ENCODE data around the gene NRDE2. TPM values are rescaled to one million over a fixed set of nuclear protein-coding genes. Genes with fewer than 3 reads are reported as not detected.
A peak's percentile ranks its signal among the peaks of the same experiment; 100 is the strongest.
"Not testable (repeated sequence)": the region's sequence is repeated elsewhere in the genome, so short reads cannot be mapped to it uniquely, and the experiment has no call there.

The NRDE2 gene
- total and polyA plus RNA-seq, 5 experiments from 2014 or later: 5.5 to 36.8 (median 10.2) TPM

DNA sequence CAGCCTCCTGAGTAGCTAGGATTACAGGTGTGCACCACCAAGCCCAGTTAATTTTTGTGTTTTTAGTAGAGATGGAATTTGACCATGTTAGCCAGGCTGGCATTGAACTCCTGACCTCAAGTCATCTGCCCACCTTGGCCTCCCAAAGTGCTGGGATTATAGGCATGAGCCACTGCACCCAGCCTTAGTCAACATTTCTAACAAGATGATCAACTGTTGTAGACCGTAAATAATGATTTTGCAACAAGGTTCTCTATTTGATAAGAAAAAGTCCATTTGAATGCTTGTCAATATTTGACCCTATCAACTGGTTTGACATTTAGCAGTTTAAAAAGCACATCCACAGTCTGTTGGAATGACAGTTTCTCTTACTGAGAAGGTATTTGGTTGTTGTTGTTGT is 25.2 kb upstream of the NRDE2 start:
- Mint-ChIP-seq H3K4me3 (no peak overlapping the region), H3K4me1 (no peaks in the 10 kb centered on the region), H3K9me3 (no peaks in the 10 kb centered on the region), H3K27ac (no peak overlapping the region), H3K27me3 (peaks cover 0 to 23% (median 6%) of the 10 kb centered on the region in 5 donors), H3K36me3 (no peaks in the 10 kb centered on the region)
- no peak for DNase-seq
- POLR2A ChIA-PET: interaction anchor here (0.7 kb wide), 1 partner anchor 391 kb away, joined by 3 read pairs; no protein-coding TSS in a partner anchor
- no peak for ATAC-seq

- H3K27ac Mint-ChIP-seq: peak overlapping the region in 1 of 10 donors; percentile 20
- H3K4me1 Mint-ChIP-seq: no peaks in the 10 kb centered on the region
- ATAC-seq (no peak), DNase-seq (no peak)
- H3K36me3 Mint-ChIP-seq: no peaks in the 10 kb centered on the region
- no peak overlapping the region for H3K4me3 Mint-ChIP-seq
- POLR2A ChIA-PET: no interaction called here
- H3K9me3 Mint-ChIP-seq: no peaks in the 10 kb centered on the region
- H3K27me3 Mint-ChIP-seq: peaks cover 0 to 23% (median 6%) of the 10 kb centered on the region in 5 donors
These were observed 24.1 kb upstream of the NRDE2 start for GRCh38 chr14:90355540-90356518.

DNA sequence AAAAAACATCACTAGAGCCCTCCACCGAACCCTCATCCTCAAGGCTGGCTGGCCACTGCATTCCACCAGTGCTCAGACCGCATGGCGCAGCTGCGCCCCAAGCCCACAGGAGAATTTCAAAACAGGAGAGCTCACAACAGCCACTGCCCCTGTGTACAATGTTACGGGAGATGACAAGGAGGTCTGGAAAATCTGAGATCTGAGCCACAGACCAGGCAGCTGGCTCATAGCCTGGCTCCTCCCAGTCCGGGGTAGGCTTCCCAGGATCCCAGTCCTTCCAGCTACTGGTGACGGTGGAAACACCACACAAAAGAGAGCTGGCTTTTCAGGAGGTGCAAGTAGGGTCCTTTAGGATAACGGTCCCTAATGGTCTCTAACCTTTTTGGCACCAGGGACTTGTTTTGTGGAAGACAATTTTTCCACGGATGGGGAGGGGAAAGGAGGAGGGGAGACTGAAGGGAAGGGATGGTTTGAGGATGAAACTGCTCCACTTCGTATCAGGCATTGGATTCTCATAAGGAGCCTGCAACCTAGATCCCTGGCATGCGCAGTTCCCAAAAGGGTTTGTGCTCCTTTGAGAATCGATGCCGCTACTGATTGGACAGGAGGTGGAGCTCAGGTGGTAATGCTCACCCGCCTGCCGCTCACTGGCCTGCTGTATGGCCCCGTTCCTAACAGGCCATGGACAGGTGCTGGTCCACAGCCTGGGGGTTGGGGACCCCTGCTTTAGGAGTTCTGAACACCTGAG is 23.0 kb upstream of the NRDE2 start:
- POLR2A ChIA-PET: no interaction called here
- Mint-ChIP-seq H3K27ac (no peak overlapping the region), H3K9me3 (no peaks in the 10 kb centered on the region), H3K36me3 (no peaks in the 10 kb centered on the region), H3K4me1 (no peaks in the 10 kb centered on the region), H3K27me3 (peaks cover 0 to 20% (median 6%) of the 10 kb centered on the region in 5 donors), H3K4me3 (no peak overlapping the region)
- no peak for ATAC-seq
- no peak for DNase-seq

- H3K9me3 Mint-ChIP-seq: no peaks in the 10 kb centered on the region
- no peaks in the 10 kb centered on the region for H3K4me1 Mint-ChIP-seq
- H3K36me3 Mint-ChIP-seq: no peaks in the 10 kb centered on the region
- DNase-seq (no peak), ATAC-seq (no peak)
- H3K4me3 Mint-ChIP-seq: no peak overlapping the region
- peaks cover 0 to 8% (median 0%) of the 10 kb centered on the region in 5 donors for H3K27me3 Mint-ChIP-seq
- POLR2A ChIA-PET: interaction anchor here (0.7 kb wide), 1 partner anchor 160 kb away, joined by 4 read pairs; no protein-coding TSS in a partner anchor
- no peak overlapping the region for H3K27ac Mint-ChIP-seq
These were observed 18.0 kb upstream of the NRDE2 start for GRCh38 chr14:90349739-90350138.

DNA sequence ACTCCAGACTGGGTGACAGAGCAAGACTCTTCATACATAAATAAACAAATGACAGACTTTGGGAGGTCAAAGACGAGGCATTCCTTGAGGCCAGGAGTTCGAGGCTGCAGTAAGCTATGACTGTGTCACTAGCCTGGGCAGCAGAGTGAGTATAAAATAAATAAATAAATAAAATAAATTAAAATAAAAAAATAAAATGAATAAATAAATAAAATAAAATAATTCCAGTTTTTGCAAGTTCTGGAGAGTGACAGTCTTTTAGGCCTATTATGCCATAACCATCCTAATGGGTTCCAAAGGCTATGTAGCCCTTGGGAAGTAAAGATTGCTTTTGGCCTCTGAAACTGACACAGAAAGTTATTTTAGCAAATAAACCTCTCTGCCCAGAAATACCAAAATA is 16.5 kb upstream of the NRDE2 start:
- POLR2A ChIA-PET: no interaction called here
- Mint-ChIP-seq H3K36me3 (no peaks in the 10 kb centered on the region), H3K4me1 (no peaks in the 10 kb centered on the region), H3K27ac (no peak overlapping the region), H3K27me3 (peaks cover 0 to 4% (median 0%) of the 10 kb centered on the region in 5 donors), H3K9me3 (no peaks in the 10 kb centered on the region), H3K4me3 (no peak overlapping the region)
- DNase-seq: no peak
- ATAC-seq: no peak

GRCh38 chr14:90345239-90345557 is 13.5 kb upstream of the NRDE2 start:
- peaks cover 0 to 4% (median 2%) of the 10 kb centered on the region in 5 donors for H3K27me3 Mint-ChIP-seq
- ATAC-seq: no peak
- DNase-seq: no peak
- H3K36me3 Mint-ChIP-seq: no peaks in the 10 kb centered on the region
- POLR2A ChIA-PET: no interaction called here
- no peak overlapping the region for H3K4me3 Mint-ChIP-seq
- H3K27ac Mint-ChIP-seq: no peak overlapping the region
- H3K9me3 Mint-ChIP-seq: no peaks in the 10 kb centered on the region
- H3K4me1 Mint-ChIP-seq: peaks cover 0 to 2% (median 0%) of the 10 kb centered on the region in 4 donors

GRCh38 chr14:90344331-90345238 is 12.8 kb upstream of the NRDE2 start:
- Mint-ChIP-seq H3K4me1 (peaks cover 0 to 2% (median 0%) of the 10 kb centered on the region in 4 donors), H3K27ac (no peak overlapping the region), H3K4me3 (no peak overlapping the region), H3K27me3 (peaks cover 0 to 8% (median 4%) of the 10 kb centered on the region in 5 donors), H3K36me3 (no peaks in the 10 kb centered on the region), H3K9me3 (no peaks in the 10 kb centered on the region)
- DNase-seq (no peak), ATAC-seq (no peak)
- POLR2A ChIA-PET: no interaction called here

DNA sequence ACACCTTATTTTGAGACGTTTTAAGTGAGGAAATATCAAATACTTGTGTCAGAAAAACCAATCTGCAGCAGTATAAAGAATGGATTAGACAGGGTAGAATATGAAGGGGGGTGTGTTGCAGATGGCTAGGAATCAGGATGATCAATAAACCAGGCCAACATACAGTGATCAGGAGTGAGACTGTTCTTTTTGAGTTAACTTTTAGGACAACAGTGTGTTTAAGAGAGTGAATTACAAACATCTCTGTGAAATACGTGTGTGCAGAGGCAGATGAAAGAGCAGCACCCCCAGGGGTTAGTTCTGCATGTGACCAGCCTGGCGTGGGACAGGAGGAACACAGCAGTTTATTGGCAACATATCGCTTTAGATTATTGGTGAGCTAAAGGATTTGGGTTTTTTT is 10.6 kb upstream of the NRDE2 start:
- no peak for ATAC-seq
- POLR2A ChIA-PET: interaction anchor here (0.7 kb wide), 1 partner anchor 9 kb away, joined by 5 read pairs; no protein-coding TSS in a partner anchor

DNA sequence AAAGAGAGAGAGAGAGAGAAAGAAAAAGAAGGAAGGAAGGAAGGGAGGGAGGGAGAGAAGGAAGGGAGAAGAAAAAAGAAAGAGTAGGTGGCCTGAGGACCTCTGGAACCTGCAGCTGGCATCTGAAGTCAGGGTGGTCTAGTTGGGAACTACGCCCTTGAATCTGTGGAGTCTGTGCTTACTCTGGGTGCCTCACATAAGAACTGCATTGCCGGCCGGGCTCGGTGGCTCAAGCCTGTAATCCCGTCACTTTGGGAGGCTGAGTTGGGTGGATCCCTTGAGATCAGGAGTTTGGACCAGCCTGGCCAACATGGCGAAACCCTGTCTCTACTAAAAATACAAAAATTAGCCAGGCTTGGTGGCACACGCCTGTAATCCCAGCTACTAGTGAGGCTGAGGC is 10.0 kb upstream of the NRDE2 start:
- Mint-ChIP-seq H3K36me3 (no peaks in the 10 kb centered on the region), H3K4me3 (no peak overlapping the region), H3K27ac (no peak overlapping the region), H3K4me1 (peaks cover 0 to 2% (median 0%) of the 10 kb centered on the region in 4 donors), H3K27me3 (peaks cover 0 to 24% (median 9%) of the 10 kb centered on the region in 5 donors), H3K9me3 (no peaks in the 10 kb centered on the region)
- POLR2A ChIA-PET: interaction anchor here (0.7 kb wide), 1 partner anchor 9 kb away, joined by 5 read pairs; no protein-coding TSS in a partner anchor
- no peak for DNase-seq
- no peak for ATAC-seq

More for the DNA sequence above, 10.6 kb upstream of the NRDE2 start:
- Mint-ChIP-seq H3K27me3 (peaks cover 0 to 18% (median 8%) of the 10 kb centered on the region in 5 donors), H3K27ac (no peak overlapping the region), H3K36me3 (no peaks in the 10 kb centered on the region), H3K9me3 (no peaks in the 10 kb centered on the region), H3K4me1 (peaks cover 0 to 2% (median 0%) of the 10 kb centered on the region in 4 donors), H3K4me3 (no peak overlapping the region)
- no peak for DNase-seq

- DNase-seq, POLR2A ChIA-PET, H3K4me3 Mint-ChIP-seq, H3K36me3 Mint-ChIP-seq, ATAC-seq, H3K4me1 Mint-ChIP-seq, H3K27ac Mint-ChIP-seq, H3K9me3 Mint-ChIP-seq: not testable (repeated sequence)
- peaks cover 0 to 27% (median 9%) of the 10 kb centered on the region in 5 donors for H3K27me3 Mint-ChIP-seq
These were observed 9.5 kb upstream of the NRDE2 start for GRCh38 chr14:90341232-90341631.

- Mint-ChIP-seq H3K9me3 (no peaks in the 10 kb centered on the region), H3K4me3 (no peak overlapping the region), H3K4me1 (peaks cover 3 to 6% (median 5%) of the 10 kb centered on the region in 4 donors), H3K27me3 (peaks cover 0 to 40% (median 14%) of the 10 kb centered on the region in 5 donors), H3K27ac (peak overlapping the region in 1 of 10 donors; percentile 5), H3K36me3 (no peaks in the 10 kb centered on the region)
- DNase-seq (no peak), ATAC-seq (no peak)
- POLR2A ChIA-PET: no interaction called here
These were observed 5.2 kb upstream of the NRDE2 start for GRCh38 chr14:90336985-90337384.

- no peak overlapping the region for H3K4me3 Mint-ChIP-seq
- DNase-seq (no peak), ATAC-seq (no peak)
- no peaks in the 10 kb centered on the region for H3K36me3 Mint-ChIP-seq
- H3K27ac Mint-ChIP-seq: no peak overlapping the region
- peaks cover 7 to 12% (median 11%) of the 10 kb centered on the region in 4 donors for H3K4me1 Mint-ChIP-seq
- no peaks in the 10 kb centered on the region for H3K9me3 Mint-ChIP-seq
- peaks cover 0 to 40% (median 14%) of the 10 kb centered on the region in 5 donors for H3K27me3 Mint-ChIP-seq
- POLR2A ChIA-PET: no interaction called here
These were observed 4.7 kb upstream of the NRDE2 start for GRCh38 chr14:90336401-90336800.
